ENCODE data around the gene PIGBOS1. TPM values are rescaled to one million over a fixed set of nuclear protein-coding genes. Genes with fewer than 3 reads are reported as not detected.

The PIGBOS1 gene, protein sequence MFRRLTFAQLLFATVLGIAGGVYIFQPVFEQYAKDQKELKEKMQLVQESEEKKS
- 5.8 and 8.0 TPM in 2 replicates for total RNA-seq

DNA sequence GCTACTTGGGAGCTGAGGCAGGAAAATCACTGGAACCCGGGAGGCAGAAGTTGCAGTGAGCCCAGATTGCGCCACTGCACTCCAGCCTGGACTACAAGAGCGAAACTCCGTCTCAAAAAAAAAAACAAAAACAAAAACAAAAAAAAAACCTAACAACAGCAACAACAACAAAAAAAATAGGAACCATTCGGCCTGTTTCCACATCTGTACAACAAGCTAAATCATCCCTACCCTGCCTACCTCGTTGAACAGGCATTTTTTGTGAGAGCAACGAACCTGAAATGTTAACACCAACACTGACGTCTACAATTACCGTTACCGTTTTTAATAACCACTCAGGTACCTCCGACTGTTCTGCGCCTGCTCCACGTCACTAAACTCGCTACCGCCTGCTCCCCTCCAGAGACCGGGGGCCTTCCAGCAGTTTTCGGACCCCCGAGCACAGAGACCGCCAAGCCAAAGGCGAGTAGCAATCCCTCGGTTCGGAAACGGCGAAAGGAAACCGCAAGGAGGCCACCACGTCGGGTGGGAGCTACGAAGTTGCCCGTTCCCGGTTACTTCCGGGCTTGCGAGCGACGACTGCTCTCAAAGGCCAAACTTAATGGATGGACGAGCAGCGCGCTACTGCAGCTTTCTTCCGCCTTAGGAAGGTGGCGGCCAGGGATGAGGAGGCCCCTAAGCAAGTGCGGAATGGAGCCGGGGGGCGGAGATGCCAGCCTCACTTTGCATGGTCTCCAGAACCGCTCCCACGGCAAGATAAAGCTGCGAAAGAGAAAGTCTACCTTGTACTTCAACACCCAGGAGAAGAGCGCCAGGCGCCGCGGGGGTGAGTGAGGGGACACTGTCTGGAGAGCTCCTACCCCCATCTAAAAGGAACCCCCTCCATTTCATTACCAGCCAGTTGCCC, at the start of gene PIGBOS1, which contains the start of gene PIGB:
PIGBOS1 (minus strand) TSS at position 536 of the 907 bp plus-strand sequence. CDS start 1,331 bp downstream, outside the sequence.
PIGB (plus strand) TSS at position 635 of the 907 bp plus-strand sequence; CDS start at position 664, 29 bp downstream.

DNA sequence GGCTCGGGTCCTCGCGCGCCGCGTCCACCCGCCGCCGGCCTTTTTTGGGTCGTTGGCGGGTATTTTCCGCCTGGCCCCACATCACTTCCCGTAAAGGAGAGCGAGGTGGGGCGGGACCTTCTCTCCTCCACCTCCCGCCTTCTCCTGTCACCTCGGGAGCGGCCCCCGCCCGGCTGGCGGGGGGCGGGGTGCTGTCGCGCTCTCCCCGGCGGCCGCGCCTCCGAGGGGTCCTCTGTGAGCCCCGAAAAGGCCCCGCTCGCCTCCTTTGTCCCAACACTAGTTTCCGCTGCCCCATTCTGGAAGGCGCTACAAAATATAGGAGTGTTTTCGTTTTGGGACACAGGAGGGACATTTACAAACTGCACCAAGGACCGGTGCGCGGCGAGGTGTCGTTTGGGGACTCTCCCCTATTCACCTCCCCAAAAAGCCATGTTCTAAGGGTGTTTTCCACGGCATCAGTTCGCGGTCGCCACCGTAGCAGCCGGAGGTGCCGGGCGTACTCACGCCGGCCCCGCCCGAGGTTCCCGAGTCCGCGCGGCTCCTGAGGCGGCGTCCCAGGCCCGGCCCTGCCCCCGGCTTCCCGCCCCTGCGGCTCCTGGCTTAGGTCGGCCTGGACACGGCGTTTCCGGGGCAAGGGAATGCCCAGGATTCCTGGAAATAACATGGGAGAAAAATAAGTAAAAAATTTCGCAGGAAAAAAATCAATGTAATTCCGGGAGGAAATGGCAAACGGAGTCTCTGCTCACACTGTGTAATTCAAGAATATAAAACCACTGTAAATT, 29.0 kb downstream of the PIGBOS1 start, which contains the start of gene RAB27A:
RAB27A (minus strand) TSS at position 68 of the 782 bp plus-strand sequence. CDS start 54,879 bp downstream, outside the sequence.

Other genes with a start within 250 kb of the PIGBOS1 start
- 83.9 and 85.8 TPM in 2 replicates for gene RSL24D1, start 122.2 kb downstream of the PIGBOS1 start, total RNA-seq
- 7.5 and 10.6 TPM in 2 replicates for gene RAB27A, start 29.3 kb downstream of the PIGBOS1 start, total RNA-seq
- gene PIGB, start 99 bp upstream of the PIGBOS1 start, total RNA-seq, result 10.3 and 14.5 TPM in 2 replicates
- 42.7 and 56.0 TPM in 2 replicates for gene CCPG1, start 89.2 kb upstream of the PIGBOS1 start, total RNA-seq
- gene PIERCE2, start 89.4 kb upstream of the PIGBOS1 start, total RNA-seq, result 0.60 and 0.95 TPM in 2 replicates
- 1.6 and 3.9 TPM in 2 replicates for gene DNAAF4, start 189.1 kb upstream of the PIGBOS1 start, total RNA-seq